Stimulated activated CD8-positive, alpha-beta memory T cell treated with anti-CD3 and anti-CD28 coated beads, Interleukin-7, amount 100 ng/mL, for 48 hours (primary cell): Measurements from ENCODE around the gene PRKCH.

Source experiments
- DNase-seq, 2 donors: peaks; one replicate each; pipeline ENCODE4 v3.0.0-alpha.2; 2020; ENCODE audit warnings: low read depth in 1 of 2; ENCODE audit errors: extremely low read depth in 1 of 2

Gene PRKCH

GRCh38 chr14:61505815-61506809 lies 184.7 kb downstream of the PRKCH start:
- no peak for DNase-seq

- DNase-seq: no peak
Measured at GRCh38 chr14:61508526-61508925, 187.1 kb downstream of the PRKCH start.

- DNase-seq: no peak
Measured at GRCh38 chr14:61510736-61511557, 189.6 kb downstream of the PRKCH start.

- peak in 1 of 2 donors; percentile 72 for DNase-seq
Measured at GRCh38 chr14:61511558-61511948, 190.2 kb downstream of the PRKCH start.

- DNase-seq: no peak
Measured at GRCh38 chr14:61512026-61512834, 190.9 kb downstream of the PRKCH start.

GRCh38 chr14:61513986-61514830 lies 192.8 kb downstream of the PRKCH start:
- DNase-seq: no peak

GRCh38 chr14:61514927-61515326 lies 193.5 kb downstream of the PRKCH start:
- DNase-seq: no peak

GRCh38 chr14:61515436-61516117 lies 194.2 kb downstream of the PRKCH start:
- no peak for DNase-seq

GRCh38 chr14:61516118-61516743 lies 194.9 kb downstream of the PRKCH start:
- no peak for DNase-seq

- no peak for DNase-seq
Measured at GRCh38 chr14:61516964-61517653, 195.7 kb downstream of the PRKCH start.

- no peak for DNase-seq
Measured at GRCh38 chr14:61517911-61518384, 196.6 kb downstream of the PRKCH start.

- DNase-seq: no peak
Measured at GRCh38 chr14:61518403-61518802, 197.0 kb downstream of the PRKCH start.

GRCh38 chr14:61519106-61519505 lies 197.7 kb downstream of the PRKCH start:
- no peak for DNase-seq

GRCh38 chr14:61519735-61520134 lies 198.4 kb downstream of the PRKCH start:
- DNase-seq: no peak

- no peak for DNase-seq
Measured at GRCh38 chr14:61520576-61520975, 199.2 kb downstream of the PRKCH start.

- DNase-seq: no peak
Measured at GRCh38 chr14:61521773-61522172, 200.4 kb downstream of the PRKCH start.

GRCh38 chr14:61523751-61524150 lies 202.4 kb downstream of the PRKCH start:
- no peak for DNase-seq

GRCh38 chr14:61524211-61524806 lies 202.9 kb downstream of the PRKCH start:
- DNase-seq: no peak
